GM19043 (cell line): Measurements from ENCODE around the gene STK32C.
"Not testable (repeated sequence)": the region's sequence is repeated elsewhere in the genome, so short reads cannot be mapped to it uniquely, and the experiment has no call there.

Experiments
- ATAC-seq: cut with Tn5 transposase; IDR thresholded peaks from one replicate; pipeline ENCODE4 v1.9.1; 2021; ENCODE audit warnings: low read depth; ENCODE audit not compliant: unreplicated experiment

STK32C gene

GRCh38 chr10:132307823-132308586 lies at the start of gene STK32C:
STK32C (minus strand) TSS chr10:132307950; CDS start chr10:132307833, 117 bp downstream.
- peak; percentile 63 for ATAC-seq

GRCh38 chr10:132356621-132357195 lies 49.0 kb upstream of the STK32C start:
- ATAC-seq = no peak

GRCh38 chr10:132355754-132356153 lies 48.0 kb upstream of the STK32C start:
- ATAC-seq = no peak

- ATAC-seq = no peak
Observed at GRCh38 chr10:132355297-132355696, 47.5 kb upstream of the STK32C start.

DNA sequence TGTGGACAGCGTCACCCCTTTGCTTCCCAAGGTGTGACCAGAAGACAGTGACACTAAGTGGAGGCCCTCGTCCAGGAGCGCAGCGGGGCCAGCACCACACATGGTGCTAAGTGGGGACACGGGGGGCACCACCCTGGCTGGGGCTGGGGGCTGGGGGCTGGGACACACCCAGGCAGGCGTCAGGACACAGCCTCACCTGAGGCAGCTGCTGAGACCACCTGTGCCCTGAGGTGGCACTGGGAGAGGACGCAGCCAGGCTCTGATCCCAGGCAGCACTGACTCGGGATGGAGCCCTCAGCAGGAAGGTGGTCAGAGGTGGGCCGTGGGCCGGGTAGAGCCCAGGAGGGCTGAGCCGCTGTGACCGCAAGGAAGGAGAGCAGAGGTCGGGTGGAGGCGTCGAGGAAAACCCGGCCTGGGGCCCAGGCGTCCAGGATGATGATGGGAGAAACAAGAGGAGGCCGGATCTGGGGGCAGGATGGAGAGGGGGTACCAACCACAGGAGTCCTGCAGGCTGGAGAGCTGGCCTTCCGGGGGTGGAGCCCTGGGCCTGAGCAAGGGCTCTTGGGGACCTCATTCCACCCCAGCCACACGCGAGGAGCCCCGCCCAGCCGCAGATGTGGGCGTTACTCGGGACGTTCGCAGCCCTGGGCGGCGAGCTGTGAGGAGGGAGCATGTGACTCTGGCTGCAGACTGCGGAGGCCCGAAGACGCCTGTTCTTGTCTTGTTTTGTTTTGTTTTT lies 46.8 kb upstream of the STK32C start:
- ATAC-seq = no peak

DNA sequence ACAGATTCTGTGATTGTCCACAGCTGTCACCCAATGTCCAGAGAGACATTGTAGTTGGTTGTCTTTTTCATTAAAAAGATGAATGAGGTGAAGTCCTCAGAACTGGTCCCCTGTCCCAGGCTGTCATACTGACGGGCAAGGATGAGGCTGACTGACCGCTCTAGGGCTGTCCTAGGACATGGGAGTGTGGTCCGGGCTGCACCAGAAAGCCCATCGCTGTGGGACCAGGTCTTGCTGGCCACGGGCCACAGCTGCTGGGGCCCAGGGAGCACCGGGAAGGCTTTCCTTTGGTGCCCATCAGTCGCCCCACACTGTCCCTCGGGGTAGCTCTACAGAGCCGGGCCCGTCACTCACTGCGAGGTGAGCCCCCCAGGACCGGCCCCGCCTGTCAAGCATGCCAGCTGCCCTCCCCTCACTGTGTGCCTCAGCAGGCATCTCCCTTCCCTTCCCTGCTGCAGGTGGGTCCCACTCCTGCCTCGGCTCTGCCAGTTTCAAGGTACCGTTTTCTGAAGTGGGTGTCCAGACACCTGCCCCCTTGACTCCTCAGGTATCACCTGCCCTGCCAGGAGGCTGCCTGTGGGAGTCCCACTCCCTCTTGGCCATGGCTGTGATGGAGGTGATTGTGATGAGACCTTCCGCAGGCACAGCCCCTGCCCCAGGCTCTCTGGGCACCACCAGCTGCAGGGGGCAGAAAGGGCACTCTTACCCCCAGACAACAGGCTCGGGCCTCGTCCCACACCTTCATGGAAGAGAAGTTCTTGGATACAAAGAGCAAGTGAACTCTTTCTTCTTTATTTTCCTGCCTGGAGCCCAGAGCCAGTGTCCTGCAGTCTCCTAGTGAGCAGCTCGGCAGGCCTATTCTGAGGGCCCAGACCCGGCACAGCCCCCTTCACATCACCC lies 46.0 kb upstream of the STK32C start:
- no peak for ATAC-seq

DNA sequence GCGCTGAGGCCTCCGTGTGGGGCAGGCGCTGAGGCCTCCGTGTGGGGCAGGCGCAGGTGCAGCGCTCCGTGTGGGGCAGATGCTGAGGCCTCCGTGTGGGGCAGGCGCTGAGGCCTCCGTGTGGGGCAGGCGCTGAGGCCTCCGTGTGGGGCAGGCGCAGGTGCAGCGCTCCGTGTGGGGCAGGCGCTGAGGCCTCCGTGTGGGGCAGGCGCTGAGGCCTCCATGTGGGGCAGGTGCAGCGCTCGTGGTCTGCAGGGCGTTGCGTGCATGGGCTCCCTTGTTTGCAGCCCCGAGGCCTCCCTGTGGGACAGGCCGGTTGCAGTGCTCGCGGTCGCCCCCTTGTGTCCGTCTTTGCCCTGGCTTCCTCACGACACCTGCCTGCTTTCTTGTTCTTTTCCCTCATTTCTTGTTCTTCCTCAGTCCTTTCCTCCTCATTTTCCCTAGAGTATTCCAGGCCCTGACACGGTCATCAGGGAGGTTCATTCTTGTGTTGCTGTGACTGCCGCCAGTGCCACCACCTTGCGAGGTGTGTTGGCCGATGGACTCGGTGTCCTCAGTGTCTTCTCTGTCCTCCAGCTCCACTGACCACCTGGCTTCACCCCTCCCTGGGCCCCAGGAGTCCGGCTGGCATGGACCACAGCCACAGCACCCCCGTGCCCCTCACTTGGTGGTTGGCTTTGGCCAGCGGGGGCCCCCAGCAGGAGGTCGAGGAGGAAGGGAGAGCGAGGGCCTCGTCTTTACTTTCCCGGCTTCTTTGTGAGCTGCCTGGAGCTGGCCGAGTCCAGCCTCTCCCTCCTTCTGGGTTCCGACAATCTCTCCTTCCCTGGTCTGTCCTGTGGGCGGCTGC lies 44.9 kb upstream of the STK32C start:
- ATAC-seq = not testable (repeated sequence)

GRCh38 chr10:132351611-132352010 lies 43.9 kb upstream of the STK32C start:
- no peak for ATAC-seq

DNA sequence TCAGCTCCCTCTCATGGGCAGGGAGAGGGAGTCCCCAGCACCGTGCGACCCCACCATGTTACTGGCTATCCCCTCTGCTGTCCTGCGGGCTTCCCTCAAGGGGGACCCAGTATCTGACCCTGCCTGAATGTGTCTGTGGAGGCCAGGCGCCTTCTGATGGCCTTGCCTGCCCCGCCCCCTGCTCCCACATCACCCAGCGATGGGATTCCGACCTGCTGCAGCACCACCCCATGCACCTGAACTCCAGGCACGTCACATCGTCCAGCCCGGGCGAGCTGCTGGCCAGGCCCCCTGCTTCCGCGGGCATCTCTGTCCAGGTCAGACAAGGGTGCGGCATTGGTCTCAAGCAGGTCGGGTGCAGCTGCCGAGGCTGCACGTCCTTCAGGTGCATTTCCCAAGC lies 43.2 kb upstream of the STK32C start:
- ATAC-seq = no peak

DNA sequence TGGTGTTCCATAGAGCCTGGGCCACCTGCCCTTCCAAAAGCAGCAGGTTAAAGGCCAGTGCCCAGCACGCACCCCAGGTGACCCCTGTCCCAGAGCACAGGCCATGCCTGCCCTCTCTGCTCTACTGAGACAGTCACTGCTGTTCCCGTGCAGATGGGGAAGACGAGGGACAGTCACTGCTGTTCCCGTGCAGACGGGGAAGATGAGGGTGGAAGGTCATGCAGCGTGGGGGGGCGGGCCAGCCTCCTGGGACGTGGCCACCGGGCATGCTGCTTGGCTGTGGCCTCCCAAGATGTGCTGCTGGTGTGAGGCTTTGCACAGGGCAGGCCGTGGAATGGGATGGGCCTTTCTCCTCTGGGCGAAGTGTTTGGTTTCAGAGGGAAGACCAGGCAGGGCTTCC lies 42.6 kb upstream of the STK32C start:
- no peak for ATAC-seq

DNA sequence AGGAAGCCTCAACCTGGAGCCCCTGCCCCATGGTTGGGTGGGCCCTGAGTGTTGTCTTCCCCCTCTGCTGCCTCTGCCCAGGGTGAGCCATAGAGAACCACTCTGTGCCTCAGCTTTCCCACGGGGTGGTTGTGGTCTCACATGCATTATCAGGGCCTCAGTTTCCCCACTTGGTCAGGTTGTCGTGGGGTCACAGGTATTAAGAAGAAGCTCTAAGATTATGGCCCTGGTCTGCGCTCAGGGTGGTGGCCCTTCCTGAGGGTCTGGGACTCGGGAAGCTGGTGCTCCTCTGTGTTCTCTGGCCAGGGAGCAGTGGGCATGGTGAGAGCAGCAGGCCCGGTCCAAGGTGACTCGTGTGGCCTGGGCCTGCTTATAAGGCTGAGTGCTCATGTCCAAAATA lies 42.0 kb upstream of the STK32C start:
- ATAC-seq = no peak

GRCh38 chr10:132347931-132348267 lies 40.1 kb upstream of the STK32C start:
- no peak for ATAC-seq

DNA sequence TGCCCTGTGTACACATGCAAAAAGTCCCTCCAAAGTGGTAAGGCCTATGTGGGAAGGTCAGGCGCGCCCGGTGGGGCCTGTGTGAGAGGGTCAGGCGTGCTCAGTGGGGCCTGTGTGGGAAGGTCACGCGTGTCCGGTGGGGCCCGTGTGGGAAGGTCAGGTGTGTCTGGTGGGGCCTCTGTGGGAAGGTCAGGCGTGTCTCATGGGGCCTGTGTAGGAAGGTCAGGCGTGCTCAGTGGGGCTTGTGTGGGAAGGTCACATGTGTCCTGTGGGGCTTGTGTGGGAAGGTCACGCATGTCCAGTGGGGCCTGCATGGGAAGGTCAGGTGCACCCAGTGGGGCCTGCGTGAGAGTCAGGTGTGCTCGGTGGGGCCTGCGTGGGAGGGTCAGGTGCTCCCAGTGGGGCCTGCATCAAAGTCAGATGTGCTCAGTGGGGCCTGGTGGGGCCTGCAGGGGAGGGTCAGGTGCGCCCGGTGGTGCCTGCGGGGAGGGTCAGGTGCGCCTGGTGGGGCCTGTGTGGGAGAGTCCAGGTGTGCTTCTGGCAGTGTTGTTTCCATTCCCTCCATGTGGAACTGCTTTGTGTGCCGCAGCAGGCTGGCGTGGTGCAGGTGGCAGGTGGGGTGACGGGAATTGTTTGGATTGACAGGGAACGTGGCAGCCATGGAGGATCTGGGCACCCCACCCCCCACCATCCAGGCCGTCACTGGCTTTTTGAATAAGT lies 39.6 kb upstream of the STK32C start:
- ATAC-seq = no peak

- no peak for ATAC-seq
Observed at GRCh38 chr10:132346806-132347205, 39.1 kb upstream of the STK32C start.

GRCh38 chr10:132345345-132345744 lies 37.6 kb upstream of the STK32C start:
- ATAC-seq = no peak

DNA sequence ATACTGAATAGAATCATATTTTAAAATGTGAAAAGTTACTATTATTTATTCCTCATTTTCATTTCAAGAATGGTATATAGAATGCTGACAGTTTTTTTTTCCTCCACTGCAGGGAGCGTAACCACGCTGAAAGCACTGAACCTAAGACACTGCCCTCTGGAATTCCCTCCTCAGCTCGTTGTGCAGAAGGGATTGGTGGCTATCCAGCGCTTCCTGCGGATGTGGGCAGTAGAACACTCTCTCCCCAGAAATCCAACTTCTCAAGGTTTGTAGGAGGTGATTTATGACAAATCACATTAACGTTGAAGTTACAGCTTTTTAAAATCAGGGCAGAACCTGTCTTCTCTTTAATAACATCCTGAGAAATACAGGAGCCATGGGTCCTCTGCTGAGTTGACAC lies 36.6 kb upstream of the STK32C start:
- no peak for ATAC-seq

DNA sequence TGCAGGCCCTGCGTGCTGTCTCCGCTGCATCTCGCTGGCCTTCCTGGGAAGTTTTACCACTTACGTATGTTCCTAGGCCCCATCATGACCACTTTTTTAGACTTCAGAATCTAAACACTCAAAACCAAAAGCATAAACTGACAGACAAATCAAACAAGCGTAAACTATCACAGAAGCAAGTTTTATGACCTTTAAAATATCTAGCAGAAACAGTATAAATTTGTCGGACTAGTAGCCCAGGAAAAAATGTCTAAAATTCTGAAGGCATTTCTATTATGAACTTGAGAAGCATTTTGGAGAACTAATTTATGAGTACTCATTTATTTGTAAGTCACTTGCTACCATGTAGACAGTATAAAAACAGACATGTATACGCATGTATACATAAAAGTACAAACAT lies 34.8 kb upstream of the STK32C start:
- no peak for ATAC-seq

GRCh38 chr10:132341781-132342180 lies 34.0 kb upstream of the STK32C start:
- ATAC-seq = no peak

DNA sequence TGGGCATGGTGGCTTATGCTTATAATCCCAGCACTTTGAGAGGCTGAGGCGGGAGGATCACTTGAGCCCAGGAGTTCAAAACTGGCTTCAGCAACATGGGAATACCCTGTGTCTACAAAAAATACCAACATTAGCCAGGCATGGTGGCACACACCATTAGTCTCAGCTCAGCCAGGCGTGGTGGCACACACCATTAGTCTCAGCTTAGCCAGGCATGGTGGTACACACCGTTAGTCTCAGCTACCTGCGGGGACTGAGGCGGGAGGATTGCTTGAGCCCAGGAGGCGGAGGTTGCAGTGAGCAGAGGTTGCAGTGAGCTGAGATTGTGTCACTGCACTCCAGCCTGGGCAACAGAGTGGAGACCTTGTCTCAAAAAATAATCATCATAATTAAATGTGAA lies 33.3 kb upstream of the STK32C start:
- no peak for ATAC-seq
